Vagina (tissue), 2 donors: ENCODE measurements around the gene MFSD12. TPM values are rescaled to one million over a fixed set of nuclear protein-coding genes. Genes with fewer than 3 reads are reported as not detected.

Source experiments
- DNase-seq, 2 donors: peaks; one replicate each; pipeline ENCODE4 v3.0.0-alpha.2; 2017; ENCODE audit errors: extremely low spot score in 2 of 2
- H3K27ac ChIP-seq: fragments of 200-600 bp; sonication (generic); one replicate; pipeline ENCODE4 v1.5.1; 2019
- H3K27me3 ChIP-seq: fragments of 200-600 bp; sonication (generic); one replicate; pipeline ENCODE4 v1.5.1; 2019
- H3K36me3 ChIP-seq, 2 donors: fragments of 200-600 bp; sonication (generic); one replicate each; pipeline ENCODE4 v1.5.1; 2017 to 2019
- H3K4me1 ChIP-seq: fragments of 200-600 bp; sonication (generic); one replicate; pipeline ENCODE4 v1.5.1; 2019
- H3K4me3 ChIP-seq, 2 donors: fragments of 200-600 bp; sonication (generic); 1 replicate in 1 of 2; 2 replicates in 1 of 2; pipeline ENCODE4 v1.5.1; 2016 to 2019
- H3K9me3 ChIP-seq: fragments of 200-600 bp; sonication (generic); one replicate; pipeline ENCODE4 v1.5.1; 2019
- CTCF ChIP-seq, 3 experiments: fragments of 450-650 bp in 2 of 3; fragments of 200-600 bp in 1 of 3; sonication (generic) in 1 of 3; IDR thresholded peaks; one replicate each; pipeline ENCODE4 v1.5.1; 2017 to 2019; ENCODE audit warnings: antibody characterized with exemption in 3 of 3, mild to moderate bottlenecking in 2 of 3, moderate library complexity in 2 of 3
- POLR2A ChIP-seq, 2 donors: fragments of 450-650 bp; IDR thresholded peaks; one replicate each; pipeline ENCODE4 v1.6.1; 2017; ENCODE audit warnings: antibody characterized with exemption in 2 of 2, mild to moderate bottlenecking in 2 of 2, moderate library complexity in 2 of 2
- POLR2AphosphoS5 ChIP-seq, 2 donors: sonication (generic); formaldehyde crosslinking; IDR thresholded peaks; one replicate each; pipeline ENCODE4 v1.9.0; 2017; ENCODE audit warnings: antibody characterized with exemption in 2 of 2, mild to moderate bottlenecking in 2 of 2, low read depth in 1 of 2; ENCODE audit not compliant: insufficient read depth in 1 of 2
- intact Hi-C: fragments of 100-400 bp; cut with DNase I; formaldehyde crosslinking; loops from one replicate; pipeline ENCODE4 v1.15.1; 2023
- total RNA-seq: library from RNA; depleted of rRNA; stranded (reverse); fragments of >200 nt; gene quantifications from one replicate; pipeline ENCODE4 v1.2.3, GENCODE V29; 2016

MFSD12 gene
- total RNA-seq, 1 donor from 2014 or later, result 48.4 TPM

- no peak overlapping the region for H3K27ac ChIP-seq
- H3K36me3 ChIP-seq, result peaks cover 0 to 54% of the 10 kb centered on the region in 2 donors
- DNase-seq, result no peak
- no peaks in the 10 kb centered on the region for H3K27me3 ChIP-seq
- TF ChIP-seq POLR2AphosphoS5 (IDR thresholded peaks at IDR 0.05; ENCODE audit: insufficient read depth in 1 of 2, low read depth in 1 of 2), result no peak
- TF ChIP-seq POLR2A (IDR thresholded peaks at IDR 0.05), result no peak
- no peak for TF ChIP-seq CTCF (IDR thresholded peaks at IDR 0.05)
- H3K4me1 ChIP-seq, result peaks cover 39% of the 10 kb centered on the region
- H3K4me3 ChIP-seq, result no peak overlapping the region
- no peaks in the 10 kb centered on the region for H3K9me3 ChIP-seq
- intact Hi-C loops, result no loop called here
Measured at GRCh38 chr19:3523361-3524077, 33.9 kb downstream of the MFSD12 start.

- no peak overlapping the region for H3K4me3 ChIP-seq
- H3K27me3 ChIP-seq, result no peaks in the 10 kb centered on the region
- TF ChIP-seq POLR2A (IDR thresholded peaks at IDR 0.05) (no peak), CTCF (IDR thresholded peaks at IDR 0.05) (no peak), POLR2AphosphoS5 (IDR thresholded peaks at IDR 0.05; ENCODE audit: insufficient read depth in 1 of 2, low read depth in 1 of 2) (no peak)
- H3K36me3 ChIP-seq, result peaks cover 0 to 48% of the 10 kb centered on the region in 2 donors
- no peak for DNase-seq
- no peak overlapping the region for H3K27ac ChIP-seq
- intact Hi-C loops, result no loop called here
- no peaks in the 10 kb centered on the region for H3K9me3 ChIP-seq
- peaks cover 42% of the 10 kb centered on the region for H3K4me1 ChIP-seq
Measured at GRCh38 chr19:3522421-3523360, 34.7 kb downstream of the MFSD12 start.

GRCh38 chr19:3521104-3521445 is 36.3 kb downstream of the MFSD12 start:
- Histone ChIP-seq H3K4me1 (peaks cover 58% of the 10 kb centered on the region), H3K27ac (peak overlapping the region; percentile 68), H3K4me3 (no peak overlapping the region), H3K9me3 (no peaks in the 10 kb centered on the region), H3K36me3 (peaks cover 0 to 33% of the 10 kb centered on the region in 2 donors), H3K27me3 (no peaks in the 10 kb centered on the region)
- no peak for DNase-seq
- intact Hi-C loops, result no loop called here
- TF ChIP-seq POLR2AphosphoS5 (IDR thresholded peaks at IDR 0.05; ENCODE audit: insufficient read depth in 1 of 2, low read depth in 1 of 2), result peak in 1 of 2 donors; percentile 76
- no peak for TF ChIP-seq POLR2A (IDR thresholded peaks at IDR 0.05)
- no peak for TF ChIP-seq CTCF (IDR thresholded peaks at IDR 0.05)

GRCh38 chr19:3520166-3521103 is 37.0 kb downstream of the MFSD12 start:
- intact Hi-C loops, result no loop called here
- H3K27ac ChIP-seq, result peak overlapping the region; percentile 68
- TF ChIP-seq POLR2AphosphoS5 (IDR thresholded peaks at IDR 0.05; ENCODE audit: insufficient read depth in 1 of 2, low read depth in 1 of 2) (peak in 1 of 2 donors; percentile 45), POLR2A (IDR thresholded peaks at IDR 0.05) (no peak)
- no peak overlapping the region for H3K4me3 ChIP-seq
- H3K9me3 ChIP-seq, result no peaks in the 10 kb centered on the region
- H3K4me1 ChIP-seq, result peaks cover 62% of the 10 kb centered on the region
- DNase-seq, result peak in 1 of 2 donors; percentile 90
- no peaks in the 10 kb centered on the region for H3K27me3 ChIP-seq
- peaks cover 0 to 28% of the 10 kb centered on the region in 2 donors for H3K36me3 ChIP-seq

GRCh38 chr19:3519126-3519525 is 38.3 kb downstream of the MFSD12 start:
- Histone ChIP-seq H3K27me3 (no peaks in the 10 kb centered on the region), H3K27ac (no peak overlapping the region), H3K4me3 (no peak overlapping the region), H3K4me1 (peaks cover 74% of the 10 kb centered on the region), H3K36me3 (peaks cover 0 to 18% of the 10 kb centered on the region in 2 donors), H3K9me3 (no peaks in the 10 kb centered on the region)
- intact Hi-C loops, result no loop called here
- no peak for DNase-seq
- no peak for TF ChIP-seq POLR2A (IDR thresholded peaks at IDR 0.05)
- TF ChIP-seq CTCF (IDR thresholded peaks at IDR 0.05), result no peak
- TF ChIP-seq POLR2AphosphoS5 (IDR thresholded peaks at IDR 0.05; ENCODE audit: insufficient read depth in 1 of 2, low read depth in 1 of 2), result no peak
